Measurements from ENCODE around the gene FBRSL1.

- TF ChIP-seq, protein P1, sequence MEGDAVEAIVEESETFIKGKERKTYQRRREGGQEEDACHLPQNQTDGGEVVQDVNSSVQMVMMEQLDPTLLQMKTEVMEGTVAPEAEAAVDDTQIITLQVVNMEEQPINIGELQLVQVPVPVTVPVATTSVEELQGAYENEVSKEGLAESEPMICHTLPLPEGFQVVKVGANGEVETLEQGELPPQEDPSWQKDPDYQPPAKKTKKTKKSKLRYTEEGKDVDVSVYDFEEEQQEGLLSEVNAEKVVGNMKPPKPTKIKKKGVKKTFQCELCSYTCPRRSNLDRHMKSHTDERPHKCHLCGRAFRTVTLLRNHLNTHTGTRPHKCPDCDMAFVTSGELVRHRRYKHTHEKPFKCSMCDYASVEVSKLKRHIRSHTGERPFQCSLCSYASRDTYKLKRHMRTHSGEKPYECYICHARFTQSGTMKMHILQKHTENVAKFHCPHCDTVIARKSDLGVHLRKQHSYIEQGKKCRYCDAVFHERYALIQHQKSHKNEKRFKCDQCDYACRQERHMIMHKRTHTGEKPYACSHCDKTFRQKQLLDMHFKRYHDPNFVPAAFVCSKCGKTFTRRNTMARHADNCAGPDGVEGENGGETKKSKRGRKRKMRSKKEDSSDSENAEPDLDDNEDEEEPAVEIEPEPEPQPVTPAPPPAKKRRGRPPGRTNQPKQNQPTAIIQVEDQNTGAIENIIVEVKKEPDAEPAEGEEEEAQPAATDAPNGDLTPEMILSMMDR (IDR thresholded peaks at IDR 0.05) = no peak
- no peak for TF ChIP-seq EZH2 (IDR thresholded peaks at IDR 0.05; ENCODE audit: borderline replicate concordance, insufficient read depth, low read depth, low read length, poor library complexity, severe bottlenecking)
These were observed 3.0 kb downstream of the FBRSL1 start for GRCh38 chr12:132492951-132493350.
